WI38 (cell line): Measurements from ENCODE around the gene USF2.

ENCODE experiments used
- H3K4me3 ChIP-seq: 2 replicates; pipeline ENCODE4 v1.5.1; 2011; ENCODE audit warnings: low read depth, mild to moderate bottlenecking, control low read depth, low read length
- CTCF ChIP-seq: IDR thresholded peaks from 2 replicates; pipeline ENCODE4 v1.5.1; 2012; ENCODE audit warnings: low read depth, mild to moderate bottlenecking, control low read depth, low read length

The USF2 gene

GRCh38 chr19:35253316-35254286, 15.2 kb upstream of the USF2 start:
- TF ChIP-seq CTCF: no peak
- no peak overlapping the region for H3K4me3 ChIP-seq

- no peak overlapping the region for H3K4me3 ChIP-seq
- no peak for TF ChIP-seq CTCF
Observed at GRCh38 chr19:35254341-35255297, 14.1 kb upstream of the USF2 start.

GRCh38 chr19:35256566-35256965, 12.2 kb upstream of the USF2 start:
- no peak overlapping the region for H3K4me3 ChIP-seq
- no peak for TF ChIP-seq CTCF

GRCh38 chr19:35257113-35257461, 11.7 kb upstream of the USF2 start:
- H3K4me3 ChIP-seq: no peak overlapping the region
- TF ChIP-seq CTCF: no peak

GRCh38 chr19:35260694-35261304, 8.0 kb upstream of the USF2 start:
- TF ChIP-seq CTCF: no peak
- H3K4me3 ChIP-seq: no peak overlapping the region

- TF ChIP-seq CTCF: no peak
- H3K4me3 ChIP-seq: no peak overlapping the region
Observed at GRCh38 chr19:35261356-35262100, 7.2 kb upstream of the USF2 start.
